Smooth muscle cell (in vitro differentiated cells): Measurements from ENCODE around the gene ABHD17C. TPM values are rescaled to one million over a fixed set of nuclear protein-coding genes. Genes with fewer than 3 reads are reported as not detected.

Source experiments
- DNase-seq: peaks from one replicate; lab custom pipeline; 2025; ENCODE audit not compliant: unreplicated experiment; lab: John Stamatoyannopoulos, UW
- H2AFZ ChIP-seq: fragments of 200-600 bp; sonication (generic); 2 replicates; pipeline ENCODE4 v1.6.0; 2016; ENCODE audit warnings: antibody characterized with exemption, low read depth, mild to moderate bottlenecking
- H3F3A ChIP-seq: fragments of 200-600 bp; sonication (generic); 2 replicates; pipeline ENCODE4 v1.6.0; 2017; ENCODE audit warnings: antibody characterized with exemption, low read depth
- H3K27ac ChIP-seq: fragments of 200-600 bp; sonication (generic); 2 replicates; pipeline ENCODE4 v1.5.1; 2016; ENCODE audit warnings: low read depth, mild to moderate bottlenecking
- H3K27me3 ChIP-seq: fragments of 200-600 bp; sonication (generic); 2 replicates; pipeline ENCODE4 v1.6.1; 2016; ENCODE audit warnings: low read depth, mild to moderate bottlenecking
- H3K36me3 ChIP-seq: fragments of 200-600 bp; sonication (generic); 2 replicates; pipeline ENCODE4 v1.5.1; 2016; ENCODE audit warnings: low read depth
- H3K4me1 ChIP-seq: fragments of 200-600 bp; sonication (generic); 2 replicates; pipeline ENCODE4 v1.5.1; 2016; ENCODE audit warnings: low read depth
- H3K4me2 ChIP-seq: fragments of 200-600 bp; sonication (generic); 2 replicates; pipeline ENCODE4 v1.6.0; 2016; ENCODE audit warnings: mild to moderate bottlenecking
- H3K4me3 ChIP-seq: fragments of 200-600 bp; sonication (generic); 2 replicates; pipeline ENCODE4 v1.5.1; 2016; ENCODE audit warnings: mild to moderate bottlenecking
- H3K79me2 ChIP-seq: fragments of 200-600 bp; sonication (generic); 2 replicates; pipeline ENCODE4 v1.6.0; 2016; ENCODE audit warnings: low read depth, mild to moderate bottlenecking
- H3K9ac ChIP-seq: fragments of 200-600 bp; sonication (generic); 2 replicates; pipeline ENCODE4 v1.6.0; 2016; ENCODE audit warnings: low read depth
- H3K9me3 ChIP-seq: fragments of 200-600 bp; sonication (generic); replicated peaks from 2 replicates; pipeline ENCODE4 v1.5.1; 2016; ENCODE audit warnings: low read depth
- H4K20me1 ChIP-seq: fragments of 200-600 bp; sonication (generic); 2 replicates; pipeline ENCODE4 v1.6.0; 2016; ENCODE audit warnings: low read depth
- WGBS: methylation state at CpG from one replicate; pipeline ENCODE4 v1.1.7; 2016; ENCODE audit warnings: low lambda C conversion rate; 5-methylcytosine and 5-hydroxymethylcytosine counted together
- polyA plus RNA-seq: library from polyadenylated mRNA; unstranded; fragments of >200 nt; fragmentation: Nextera tagmentation; extraction: Ambion mirVana; gene quantifications from 2 replicates; pipeline ENCODE4 v1.2.1, GENCODE V29; 2016
- total RNA-seq: library from RNA; depleted of rRNA; stranded (reverse); fragments of >200 nt; gene quantifications from 2 replicates; pipeline ENCODE4 v1.2.3, GENCODE V29; 2014
- TF ChIP-seq, protein P1 (sequence below): fragments of 200-600 bp; sonication (generic); IDR thresholded peaks from 2 replicates; pipeline ENCODE4 v1.5.1; 2017; ENCODE audit warnings: borderline replicate concordance, mild to moderate bottlenecking, antibody characterized with exemption; ENCODE audit not compliant: insufficient read depth, poor library complexity, severe bottlenecking

The ABHD17C gene
- total and polyA plus RNA-seq, 2 experiments from 2014 or later: 3.1 to 4.1 TPM

DNA sequence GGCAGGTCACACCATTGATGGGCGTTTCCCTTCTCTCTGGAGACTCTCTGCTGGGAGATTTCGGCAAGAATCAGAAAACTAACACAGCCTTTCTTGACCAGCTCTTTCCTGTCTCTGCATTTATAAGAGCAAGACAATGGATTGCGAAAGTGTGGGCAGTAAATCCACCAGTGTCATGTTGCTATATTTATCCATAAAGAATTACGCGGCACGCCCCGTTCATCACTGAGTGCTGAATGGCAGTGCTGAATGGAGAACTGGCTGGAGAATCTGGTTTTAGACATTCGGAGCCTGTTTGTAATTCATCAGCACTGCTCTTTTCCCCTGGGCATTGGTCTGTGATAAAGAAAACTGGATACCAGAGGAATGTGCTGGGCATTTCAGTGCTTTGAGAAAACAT lies 82.0 kb downstream of the ABHD17C start:
- DNase-seq: no peak
- Histone ChIP-seq H3K36me3 (no peaks in the 10 kb centered on the region), H3K79me2 (no peaks in the 10 kb centered on the region), H3K9me3 (no peaks in the 10 kb centered on the region), H3K4me1 (peaks cover 12% of the 10 kb centered on the region), H3K9ac (no peak overlapping the region), H3K4me2 (no peak overlapping the region), H3F3A (no peaks in the 10 kb centered on the region), H3K27ac (no peak overlapping the region), H2AFZ (no peak overlapping the region), H3K4me3 (no peak overlapping the region), H3K27me3 (peaks cover 34% of the 10 kb centered on the region), H4K20me1 (peaks cover 9% of the 10 kb centered on the region)
- WGBS: 79% methylated on average over 8 of the region's 8 CpGs
- TF ChIP-seq, protein P1, sequence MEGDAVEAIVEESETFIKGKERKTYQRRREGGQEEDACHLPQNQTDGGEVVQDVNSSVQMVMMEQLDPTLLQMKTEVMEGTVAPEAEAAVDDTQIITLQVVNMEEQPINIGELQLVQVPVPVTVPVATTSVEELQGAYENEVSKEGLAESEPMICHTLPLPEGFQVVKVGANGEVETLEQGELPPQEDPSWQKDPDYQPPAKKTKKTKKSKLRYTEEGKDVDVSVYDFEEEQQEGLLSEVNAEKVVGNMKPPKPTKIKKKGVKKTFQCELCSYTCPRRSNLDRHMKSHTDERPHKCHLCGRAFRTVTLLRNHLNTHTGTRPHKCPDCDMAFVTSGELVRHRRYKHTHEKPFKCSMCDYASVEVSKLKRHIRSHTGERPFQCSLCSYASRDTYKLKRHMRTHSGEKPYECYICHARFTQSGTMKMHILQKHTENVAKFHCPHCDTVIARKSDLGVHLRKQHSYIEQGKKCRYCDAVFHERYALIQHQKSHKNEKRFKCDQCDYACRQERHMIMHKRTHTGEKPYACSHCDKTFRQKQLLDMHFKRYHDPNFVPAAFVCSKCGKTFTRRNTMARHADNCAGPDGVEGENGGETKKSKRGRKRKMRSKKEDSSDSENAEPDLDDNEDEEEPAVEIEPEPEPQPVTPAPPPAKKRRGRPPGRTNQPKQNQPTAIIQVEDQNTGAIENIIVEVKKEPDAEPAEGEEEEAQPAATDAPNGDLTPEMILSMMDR: no peak

- 79% methylated on average over 10 of the region's 10 CpGs for WGBS
- H3K4me1 ChIP-seq: peaks cover 12% of the 10 kb centered on the region
- H2AFZ ChIP-seq: no peak overlapping the region
- no peak overlapping the region for H3K27ac ChIP-seq
- peaks cover 43% of the 10 kb centered on the region for H3K27me3 ChIP-seq
- H3K36me3 ChIP-seq: no peaks in the 10 kb centered on the region
- no peak for DNase-seq
- no peak overlapping the region for H3K9ac ChIP-seq
- TF ChIP-seq, protein P1: no peak
- H3K9me3 ChIP-seq: no peaks in the 10 kb centered on the region
- no peaks in the 10 kb centered on the region for H3F3A ChIP-seq
- H3K79me2 ChIP-seq: no peaks in the 10 kb centered on the region
- peaks cover 9% of the 10 kb centered on the region for H4K20me1 ChIP-seq
- H3K4me2 ChIP-seq: no peak overlapping the region
- H3K4me3 ChIP-seq: no peak overlapping the region
These were observed 82.9 kb downstream of the ABHD17C start for GRCh38 chr15:80777826-80778620.

DNA sequence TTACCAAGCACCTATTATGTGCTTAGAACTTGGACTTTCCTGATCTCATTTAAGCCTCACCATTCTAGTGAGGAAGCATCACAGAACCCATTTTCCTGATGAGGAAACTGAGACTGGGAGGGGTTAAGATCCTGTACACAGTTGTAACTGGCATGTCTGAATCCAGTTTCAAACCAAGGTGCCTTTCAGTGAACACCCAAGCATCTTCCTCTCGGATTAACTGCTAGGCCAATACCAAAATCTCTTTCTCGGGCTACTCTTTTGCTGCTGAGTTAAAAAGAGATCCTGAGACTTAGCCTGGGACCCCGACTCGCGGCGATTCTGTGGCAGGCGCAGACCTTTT lies 83.5 kb downstream of the ABHD17C start:
- Histone ChIP-seq H3K4me2 (peak overlapping the region; percentile 97), H3K79me2 (no peaks in the 10 kb centered on the region), H3K27ac (no peak overlapping the region), H3F3A (no peaks in the 10 kb centered on the region), H3K27me3 (peaks cover 49% of the 10 kb centered on the region), H2AFZ (peak overlapping the region; percentile 62), H3K4me1 (peaks cover 12% of the 10 kb centered on the region), H3K36me3 (no peaks in the 10 kb centered on the region), H3K4me3 (peak overlapping the region; percentile 60), H3K9me3 (no peaks in the 10 kb centered on the region), H3K9ac (no peak overlapping the region), H4K20me1 (peaks cover 9% of the 10 kb centered on the region)
- no peak for DNase-seq
- 26% methylated on average over 7 of the region's 7 CpGs for WGBS
- TF ChIP-seq, protein P1: no peak

- H3K27ac ChIP-seq: no peak within 1 kb of the TSS
These were observed 84.0 kb downstream of the ABHD17C start, which contains the start of gene CEMIP for GRCh38 chr15:80778964-80779657. CEMIP (plus strand) TSS chr15:80779370; CDS start chr15:80873880, 94,510 bp downstream.

More at GRCh38 chr15:80778964-80779657, 84.0 kb downstream of the ABHD17C start, which contains the start of gene CEMIP:
- TF ChIP-seq, protein P1: peak; percentile 83
- Histone ChIP-seq H3K9me3 (no peaks in the 10 kb centered on the region), H3F3A (no peaks in the 10 kb centered on the region), H3K4me2 (peak within 1 kb of the TSS; percentile 97), H3K27me3 (peaks cover 50% of the 10 kb centered on the region), H4K20me1 (peaks cover 9% of the 10 kb centered on the region), H3K79me2 (no peaks in the 10 kb centered on the region), H2AFZ (peak within 1 kb of the TSS; percentile 62), H3K4me1 (peaks cover 12% of the 10 kb centered on the region), H3K9ac (no peak within 1 kb of the TSS), H3K4me3 (peak within 1 kb of the TSS; percentile 60), H3K36me3 (no peaks in the 10 kb centered on the region)
- DNase-seq: peak; percentile 61
- WGBS: 2% methylated on average over 48 of the region's 75 CpGs
